CD14-positive monocyte (primary cell): Measurements from ENCODE around the gene SPTLC1. TPM values are rescaled to one million over a fixed set of nuclear protein-coding genes. Genes with fewer than 3 reads are reported as not detected.

Source experiments
- DNase-seq, 3 donors: peaks; one replicate each; pipeline ENCODE4 v3.0.0-alpha.2; 2011 to 2022
- H2AFZ ChIP-seq: 2 replicates; pipeline ENCODE4 v1.6.0; 2012; ENCODE audit warnings: mild to moderate bottlenecking, low read depth, low read length, inconsistent platforms; ENCODE audit not compliant: insufficient read depth, poor library complexity, severe bottlenecking
- H3K27ac ChIP-seq, 2 donors: 1 replicate in 1 of 2; 2 replicates in 1 of 2; pipeline ENCODE4 v1.5.1; 2012 to 2013; ENCODE audit warnings: low read length in 2 of 2, control low read depth in 1 of 2, inconsistent platforms in 1 of 2, low read depth in 1 of 2, mild to moderate bottlenecking in 1 of 2
- H3K27me3 ChIP-seq, 2 donors: one replicate each; pipeline versions ENCODE4 v1.6.0 to v1.6.1; 2011 to 2013; ENCODE audit warnings: low read length in 2 of 2; ENCODE audit not compliant: control insufficient read depth in 2 of 2, insufficient read depth in 2 of 2
- H3K36me3 ChIP-seq, 2 donors: replicated peaks in 1 of 2; 1 replicate in 1 of 2; 2 replicates in 1 of 2; pipeline versions ENCODE4 v1.5.1 to v1.6.1; 2012 to 2013; ENCODE audit warnings: low read length in 2 of 2, control low read depth in 1 of 2, inconsistent platforms in 1 of 2, mild to moderate bottlenecking in 1 of 2; ENCODE audit not compliant: insufficient read depth in 2 of 2, control insufficient read depth in 1 of 2
- H3K4me1 ChIP-seq, 2 donors: 1 replicate in 1 of 2; 2 replicates in 1 of 2; pipeline versions ENCODE4 v1.5.1 to v1.6.1; 2012 to 2013; ENCODE audit warnings: low read length in 2 of 2, control low read depth in 1 of 2, inconsistent platforms in 1 of 2, mild to moderate bottlenecking in 1 of 2, moderate library complexity in 1 of 2; ENCODE audit not compliant: insufficient read depth in 2 of 2, control insufficient read depth in 1 of 2
- H3K4me2 ChIP-seq: replicated peaks from 2 replicates; pipeline ENCODE3; 2012; ENCODE audit warnings: low read length, moderate library complexity, mild to moderate bottlenecking; ENCODE audit not compliant: poor library complexity, severe bottlenecking; ENCODE audit errors: extremely low read depth
- H3K4me3 ChIP-seq, 3 experiments: fragments of 200-600 bp in 1 of 3; sonication (generic) in 1 of 3; replicated peaks in 1 of 3; 1 replicate in 2 of 3; 2 replicates in 1 of 3; pipeline ENCODE4 v1.5.1; 2011 to 2013; ENCODE audit warnings: low read length in 3 of 3, mild to moderate bottlenecking in 3 of 3, control low read depth in 2 of 3, low read depth in 2 of 3, inconsistent platforms in 1 of 3, moderate library complexity in 1 of 3
- H3K79me2 ChIP-seq: 2 replicates; pipeline ENCODE4 v1.6.0; 2012; ENCODE audit warnings: mild to moderate bottlenecking, control low read depth, inconsistent platforms, low read length, moderate library complexity; ENCODE audit not compliant: insufficient read depth
- H3K9ac ChIP-seq: 2 replicates; pipeline ENCODE4 v1.6.0; 2017; ENCODE audit warnings: low read length, mild to moderate bottlenecking; ENCODE audit not compliant: insufficient read depth, poor library complexity, severe bottlenecking
- H3K9me3 ChIP-seq, 2 donors: replicated peaks in 1 of 2; 1 replicate in 1 of 2; 2 replicates in 1 of 2; pipeline versions ENCODE4 v1.5.1 to v1.6.1; 2012 to 2013; ENCODE audit warnings: low read length in 2 of 2, control low read depth in 1 of 2; ENCODE audit not compliant: control insufficient read depth in 1 of 2, insufficient read depth in 1 of 2
- H4K20me1 ChIP-seq: 2 replicates; pipeline ENCODE4 v1.6.0; 2012; ENCODE audit warnings: mild to moderate bottlenecking, low read length, control low read depth, moderate library complexity; ENCODE audit not compliant: insufficient read depth
- H3K27ac Mint-ChIP-seq, 7 donors: one replicate each; pipeline ENCODE4 v1.8.0; 2020; ENCODE audit warnings: mild to moderate bottlenecking in 7 of 7, mixed read lengths in 7 of 7, moderate library complexity in 6 of 7, inconsistent platforms in 2 of 7
- H3K27me3 Mint-ChIP-seq, 3 donors: one replicate each; pipeline ENCODE4 v1.8.0; 2021 to 2022; ENCODE audit warnings: low read depth in 3 of 3, mild to moderate bottlenecking in 3 of 3, mixed read lengths in 3 of 3, moderate library complexity in 3 of 3, inconsistent platforms in 1 of 3
- H3K36me3 Mint-ChIP-seq, 2 donors: one replicate each; pipeline ENCODE4 v1.8.0; 2020; ENCODE audit warnings: mixed read lengths in 2 of 2, inconsistent platforms in 1 of 2, mild to moderate bottlenecking in 1 of 2
- H3K4me1 Mint-ChIP-seq: one replicate; pipeline ENCODE4 v1.8.0; 2020; ENCODE audit warnings: mild to moderate bottlenecking, mixed read lengths
- H3K4me3 Mint-ChIP-seq, 2 donors: one replicate each; pipeline ENCODE4 v1.8.0; 2020; ENCODE audit warnings: mild to moderate bottlenecking in 2 of 2, mixed read lengths in 2 of 2, moderate library complexity in 1 of 2
- H3K9me3 Mint-ChIP-seq, 7 donors: one replicate each; pipeline ENCODE4 v1.8.0; 2020 to 2022; ENCODE audit warnings: mixed read lengths in 7 of 7, mild to moderate bottlenecking in 6 of 7, moderate library complexity in 6 of 7, inconsistent platforms in 2 of 7
- WGBS: methylation state at CpG from one replicate; pipeline ENCODE4 v1.1.5; 2013; ENCODE audit warnings: missing lambda C conversion rate; ENCODE audit not compliant: insufficient coverage; 5-methylcytosine and 5-hydroxymethylcytosine counted together
- intact Hi-C, 2 donors: fragments of 100-400 bp; cut with micrococcal nuclease; formaldehyde crosslinking; loops; one replicate each; pipeline versions ENCODE4 v1.15.0 to v1.15.1; 2023
- polyA plus RNA-seq, 3 donors: library from polyadenylated mRNA; depleted of rRNA in 1 of 3; unstranded in 2 of 3; stranded (reverse) in 1 of 3; fragments of 300-500 nt in 2 of 3; fragments of >200 nt in 1 of 3; fragmentation: Illumina TruSeq in 2 of 3; gene quantifications; 1 replicate in 2 of 3; 2 replicates in 1 of 3; pipeline ENCODE4 v1.2.3, GENCODE V29; 2012 to 2021
- TF ChIP-seq, protein P1 (sequence below): fragments of 200-600 bp; IDR thresholded peaks from one replicate; pipeline ENCODE4 v1.8.0; 2022; ENCODE audit warnings: antibody characterized with exemption, mild to moderate bottlenecking

The SPTLC1 gene
- polyA plus RNA-seq, 3 donors: 37.4 to 92.4 (median 80.0) TPM

DNA sequence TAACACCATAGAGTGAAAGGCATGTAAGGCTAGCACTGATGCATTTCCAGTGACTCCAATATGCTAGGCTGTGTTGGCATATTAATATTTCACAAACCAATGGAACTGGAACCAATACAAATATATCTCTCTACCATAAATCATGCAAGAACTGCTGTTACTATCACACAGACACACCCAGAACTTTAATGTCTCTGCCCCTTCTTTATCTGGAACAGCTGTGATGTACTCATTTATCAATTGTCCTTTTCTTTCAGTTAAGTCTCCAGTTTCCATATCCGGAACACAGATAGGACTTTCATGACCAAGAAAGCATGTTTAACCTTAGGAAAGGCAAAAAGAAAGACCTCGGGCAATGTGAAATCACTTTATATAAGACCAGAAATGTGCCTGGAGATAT, 70.3 kb downstream of the SPTLC1 start:
- TF ChIP-seq, protein P1, sequence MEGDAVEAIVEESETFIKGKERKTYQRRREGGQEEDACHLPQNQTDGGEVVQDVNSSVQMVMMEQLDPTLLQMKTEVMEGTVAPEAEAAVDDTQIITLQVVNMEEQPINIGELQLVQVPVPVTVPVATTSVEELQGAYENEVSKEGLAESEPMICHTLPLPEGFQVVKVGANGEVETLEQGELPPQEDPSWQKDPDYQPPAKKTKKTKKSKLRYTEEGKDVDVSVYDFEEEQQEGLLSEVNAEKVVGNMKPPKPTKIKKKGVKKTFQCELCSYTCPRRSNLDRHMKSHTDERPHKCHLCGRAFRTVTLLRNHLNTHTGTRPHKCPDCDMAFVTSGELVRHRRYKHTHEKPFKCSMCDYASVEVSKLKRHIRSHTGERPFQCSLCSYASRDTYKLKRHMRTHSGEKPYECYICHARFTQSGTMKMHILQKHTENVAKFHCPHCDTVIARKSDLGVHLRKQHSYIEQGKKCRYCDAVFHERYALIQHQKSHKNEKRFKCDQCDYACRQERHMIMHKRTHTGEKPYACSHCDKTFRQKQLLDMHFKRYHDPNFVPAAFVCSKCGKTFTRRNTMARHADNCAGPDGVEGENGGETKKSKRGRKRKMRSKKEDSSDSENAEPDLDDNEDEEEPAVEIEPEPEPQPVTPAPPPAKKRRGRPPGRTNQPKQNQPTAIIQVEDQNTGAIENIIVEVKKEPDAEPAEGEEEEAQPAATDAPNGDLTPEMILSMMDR: no peak
- intact Hi-C loops: no loop called here
- peaks cover 10 to 37% of the 10 kb centered on the region in 2 donors for H3K9me3 ChIP-seq
- H2AFZ ChIP-seq: no peak overlapping the region
- H4K20me1 ChIP-seq: no peaks in the 10 kb centered on the region
- H3K4me1 ChIP-seq: no peaks in the 10 kb centered on the region
- Mint-ChIP-seq H3K4me1 (no peaks in the 10 kb centered on the region), H3K27me3 (no peaks in the 10 kb centered on the region), H3K27ac (no peak overlapping the region), H3K9me3 (peaks cover 22 to 29% (median 28%) of the 10 kb centered on the region in 7 donors), H3K36me3 (peaks cover 76 to 88% of the 10 kb centered on the region in 2 donors), H3K4me3 (no peak overlapping the region)
- H3K36me3 ChIP-seq: peaks cover 75 to 94% of the 10 kb centered on the region in 2 donors
- H3K9ac ChIP-seq: no peak overlapping the region
- H3K27me3 ChIP-seq: no peaks in the 10 kb centered on the region
- no peak overlapping the region for H3K4me3 ChIP-seq
- whole genome bisulfite sequencing: no CpG with 5 or more reads among the region's 2 CpGs
- DNase-seq: no peak
- H3K79me2 ChIP-seq: no peaks in the 10 kb centered on the region
- H3K27ac ChIP-seq: no peak overlapping the region
- H3K4me2 ChIP-seq: no peak overlapping the region

DNA sequence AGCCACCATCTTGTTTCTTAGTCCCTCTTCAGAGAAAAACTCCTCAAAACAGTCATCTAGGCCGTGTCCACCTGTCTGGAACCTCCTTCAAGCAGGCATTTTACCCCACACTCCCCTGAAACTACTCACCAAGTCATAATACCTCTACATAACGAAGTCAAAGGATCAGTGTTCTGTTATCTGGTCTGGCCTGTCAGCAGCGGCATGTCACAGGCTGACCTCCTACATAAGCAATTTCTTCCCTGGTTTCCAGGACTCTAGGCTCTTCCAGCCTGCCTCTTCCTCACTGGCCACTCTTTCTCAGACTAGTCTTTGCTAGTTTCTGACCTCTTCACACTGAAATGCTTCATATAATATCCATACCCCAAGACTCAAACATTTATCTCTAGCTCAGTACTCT, 72.2 kb downstream of the SPTLC1 start:
- 100% methylated on average over 3 of the region's 3 CpGs for WGBS
- H4K20me1 ChIP-seq: no peaks in the 10 kb centered on the region
- peaks cover 10 to 37% of the 10 kb centered on the region in 2 donors for H3K9me3 ChIP-seq
- Mint-ChIP-seq H3K27me3 (no peaks in the 10 kb centered on the region), H3K4me3 (no peak overlapping the region), H3K27ac (peak overlapping the region in 1 of 7 donors; percentile 73), H3K36me3 (peaks cover 68 to 82% of the 10 kb centered on the region in 2 donors), H3K4me1 (no peaks in the 10 kb centered on the region), H3K9me3 (peaks cover 22 to 29% (median 28%) of the 10 kb centered on the region in 7 donors)
- intact Hi-C loops: no loop called here
- H3K4me3 ChIP-seq: no peak overlapping the region
- no peaks in the 10 kb centered on the region for H3K79me2 ChIP-seq
- no peak overlapping the region for H3K27ac ChIP-seq
- no peak for DNase-seq
- H3K36me3 ChIP-seq: peaks cover 75 to 91% of the 10 kb centered on the region in 2 donors
- no peaks in the 10 kb centered on the region for H3K4me1 ChIP-seq
- no peak overlapping the region for H3K9ac ChIP-seq
- H3K4me2 ChIP-seq: no peak overlapping the region
- TF ChIP-seq, protein P1: no peak
- no peak overlapping the region for H2AFZ ChIP-seq
- no peaks in the 10 kb centered on the region for H3K27me3 ChIP-seq
